ENCODE results near the gene SPPL2C. TPM values are rescaled to one million over a fixed set of nuclear protein-coding genes. Genes with fewer than 3 reads are reported as not detected.

The SPPL2C gene
- total RNA-seq, 1 donor from 2014 or later = not detected

GRCh38 chr17:45849536-45849990 is 4.9 kb downstream of the SPPL2C start:
- no peak for DNase-seq (ENCODE audit: low spot score)
- H3F3A ChIP-seq (ENCODE audit: low read depth) = no peaks in the 10 kb centered on the region
- TF ChIP-seq EZH2phosphoT487 (IDR thresholded peaks at IDR 0.05) (no peak), EZH2 (IDR thresholded peaks at IDR 0.05) (no peak)
- TF ChIP-seq, protein P1, sequence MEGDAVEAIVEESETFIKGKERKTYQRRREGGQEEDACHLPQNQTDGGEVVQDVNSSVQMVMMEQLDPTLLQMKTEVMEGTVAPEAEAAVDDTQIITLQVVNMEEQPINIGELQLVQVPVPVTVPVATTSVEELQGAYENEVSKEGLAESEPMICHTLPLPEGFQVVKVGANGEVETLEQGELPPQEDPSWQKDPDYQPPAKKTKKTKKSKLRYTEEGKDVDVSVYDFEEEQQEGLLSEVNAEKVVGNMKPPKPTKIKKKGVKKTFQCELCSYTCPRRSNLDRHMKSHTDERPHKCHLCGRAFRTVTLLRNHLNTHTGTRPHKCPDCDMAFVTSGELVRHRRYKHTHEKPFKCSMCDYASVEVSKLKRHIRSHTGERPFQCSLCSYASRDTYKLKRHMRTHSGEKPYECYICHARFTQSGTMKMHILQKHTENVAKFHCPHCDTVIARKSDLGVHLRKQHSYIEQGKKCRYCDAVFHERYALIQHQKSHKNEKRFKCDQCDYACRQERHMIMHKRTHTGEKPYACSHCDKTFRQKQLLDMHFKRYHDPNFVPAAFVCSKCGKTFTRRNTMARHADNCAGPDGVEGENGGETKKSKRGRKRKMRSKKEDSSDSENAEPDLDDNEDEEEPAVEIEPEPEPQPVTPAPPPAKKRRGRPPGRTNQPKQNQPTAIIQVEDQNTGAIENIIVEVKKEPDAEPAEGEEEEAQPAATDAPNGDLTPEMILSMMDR (IDR thresholded peaks at IDR 0.05) = no peak
- H3K27me3 ChIP-seq = no peaks in the 10 kb centered on the region
- peaks cover 2% of the 10 kb centered on the region for H3K9me3 Mint-ChIP-seq
- peak overlapping the region; percentile 27 for H3K4me3 Mint-ChIP-seq
- no peaks in the 10 kb centered on the region for H4K20me1 ChIP-seq (ENCODE audit: low read depth)
- no peaks in the 10 kb centered on the region for H3K79me2 ChIP-seq (ENCODE audit: low read depth)
- no peaks in the 10 kb centered on the region for H3K36me3 Mint-ChIP-seq
- no peaks in the 10 kb centered on the region for H3K36me3 ChIP-seq
- H3K9me3 ChIP-seq (ENCODE audit: low read depth) = no peaks in the 10 kb centered on the region
- H3K4me1 ChIP-seq = no peaks in the 10 kb centered on the region
- H3K27ac Mint-ChIP-seq = no peak overlapping the region
- H3K27ac ChIP-seq = no peak overlapping the region
- no peak overlapping the region for H2AFZ ChIP-seq (replicated peaks)
- H3K4me2 ChIP-seq = no peak overlapping the region
- no peak overlapping the region for H3K9ac ChIP-seq
- H3K27me3 Mint-ChIP-seq (ENCODE audit: insufficient read depth, low read depth) = peaks cover 7% of the 10 kb centered on the region
- H3K4me3 ChIP-seq = no peak overlapping the region
- no peaks in the 10 kb centered on the region for H3K4me1 Mint-ChIP-seq

- Histone ChIP-seq H3K27ac (no peak overlapping the region), H3K4me3 (no peak overlapping the region), H3K79me2 (ENCODE audit: low read depth) (no peaks in the 10 kb centered on the region), H3K9me3 (ENCODE audit: low read depth) (no peaks in the 10 kb centered on the region), H3K36me3 (no peaks in the 10 kb centered on the region), H3K9ac (no peak overlapping the region), H3K27me3 (no peaks in the 10 kb centered on the region), H3F3A (ENCODE audit: low read depth) (no peaks in the 10 kb centered on the region), H3K4me2 (no peak overlapping the region), H4K20me1 (ENCODE audit: low read depth) (no peaks in the 10 kb centered on the region), H2AFZ (replicated peaks) (no peak overlapping the region), H3K4me1 (no peaks in the 10 kb centered on the region)
- H3K4me3 Mint-ChIP-seq = peak overlapping the region; percentile 27
- no peak for DNase-seq (ENCODE audit: low spot score)
- H3K36me3 Mint-ChIP-seq = no peaks in the 10 kb centered on the region
- H3K27ac Mint-ChIP-seq = no peak overlapping the region
- no peaks in the 10 kb centered on the region for H3K4me1 Mint-ChIP-seq
- peaks cover 7% of the 10 kb centered on the region for H3K27me3 Mint-ChIP-seq (ENCODE audit: insufficient read depth, low read depth)
- H3K9me3 Mint-ChIP-seq = peaks cover 2% of the 10 kb centered on the region
- TF ChIP-seq EZH2 (IDR thresholded peaks at IDR 0.05) (no peak), EZH2phosphoT487 (IDR thresholded peaks at IDR 0.05) (no peak)
- TF ChIP-seq, protein P1 (IDR thresholded peaks at IDR 0.05) = no peak
These were observed 5.3 kb downstream of the SPPL2C start for GRCh38 chr17:45850011-45850410.

- Mint-ChIP-seq H3K4me1 (no peaks in the 10 kb centered on the region), H3K9me3 (peaks cover 2% of the 10 kb centered on the region), H3K27me3 (ENCODE audit: insufficient read depth, low read depth) (peaks cover 7% of the 10 kb centered on the region), H3K27ac (no peak overlapping the region), H3K36me3 (no peaks in the 10 kb centered on the region), H3K4me3 (no peak overlapping the region)
- Histone ChIP-seq H3K9me3 (ENCODE audit: low read depth) (no peaks in the 10 kb centered on the region), H3K4me3 (no peak overlapping the region), H3K79me2 (ENCODE audit: low read depth) (no peaks in the 10 kb centered on the region), H3F3A (ENCODE audit: low read depth) (no peaks in the 10 kb centered on the region), H3K27ac (no peak overlapping the region), H3K4me2 (no peak overlapping the region), H2AFZ (replicated peaks) (no peak overlapping the region), H4K20me1 (ENCODE audit: low read depth) (no peaks in the 10 kb centered on the region), H3K9ac (no peak overlapping the region), H3K27me3 (no peaks in the 10 kb centered on the region), H3K4me1 (no peaks in the 10 kb centered on the region), H3K36me3 (no peaks in the 10 kb centered on the region)
- no peak for DNase-seq (ENCODE audit: low spot score)
- no peak for TF ChIP-seq EZH2 (IDR thresholded peaks at IDR 0.05)
- no peak for TF ChIP-seq EZH2phosphoT487 (IDR thresholded peaks at IDR 0.05)
- TF ChIP-seq, protein P1 (IDR thresholded peaks at IDR 0.05) = no peak
These were observed 5.8 kb downstream of the SPPL2C start for GRCh38 chr17:45850468-45850867.
